Kidney (tissue), 14 donors: ENCODE measurements around the gene NEDD8. TPM values are rescaled to one million over a fixed set of nuclear protein-coding genes. Genes with fewer than 3 reads are reported as not detected.
"Not testable (repeated sequence)": the region's sequence is repeated elsewhere in the genome, so short reads cannot be mapped to it uniquely, and the experiment has no call there.

Experiments
- DNase-seq, 5 donors: peaks; one replicate each; pipeline ENCODE4 v3.0.0-alpha.2; 2013 to 2020
- FAIRE-seq: peaks from 2 replicates; lab custom pipeline; 2012; peaks lifted over from hg19 to GRCh38; lab: Jason Lieb, UNC
- H3K27ac ChIP-seq, 2 donors: one replicate each; pipeline ENCODE4 v1.7.0; 2013; ENCODE audit warnings: low read depth in 2 of 2, low read length in 2 of 2, inconsistent platforms in 1 of 2
- H3K27me3 ChIP-seq: one replicate; pipeline ENCODE4 v1.7.1; 2013; ENCODE audit warnings: low read length, inconsistent platforms; ENCODE audit not compliant: control insufficient read depth, insufficient read depth
- H3K36me3 ChIP-seq, 3 donors: one replicate each; pipeline versions ENCODE4 v1.7.0 to v1.7.1; 2013; ENCODE audit warnings: low read length in 3 of 3, control low read depth in 1 of 3, inconsistent platforms in 1 of 3; ENCODE audit not compliant: insufficient read depth in 3 of 3, control insufficient read depth in 2 of 3
- H3K4me1 ChIP-seq, 3 donors: one replicate each; pipeline versions ENCODE4 v1.7.0 to v1.7.1; 2013; ENCODE audit warnings: low read length in 3 of 3, inconsistent platforms in 1 of 3, low read depth in 1 of 3; ENCODE audit not compliant: control insufficient read depth in 2 of 3, insufficient read depth in 2 of 3
- H3K4me3 ChIP-seq, 3 donors: one replicate each; pipeline versions ENCODE4 v1.7.0 to v1.8.1; 2013; ENCODE audit warnings: low read length in 3 of 3, control low read depth in 1 of 3, inconsistent platforms in 1 of 3
- H3K9ac ChIP-seq, 3 donors: one replicate each; pipeline versions ENCODE4 v1.7.0 to v1.7.1; 2013; ENCODE audit warnings: low read length in 3 of 3, control low read depth in 1 of 3, inconsistent platforms in 1 of 3
- H3K9me3 ChIP-seq, 3 donors: one replicate each; pipeline versions ENCODE4 v1.7.0 to v1.7.1; 2013; ENCODE audit warnings: low read length in 3 of 3, control low read depth in 1 of 3, inconsistent platforms in 1 of 3; ENCODE audit not compliant: control insufficient read depth in 2 of 3, insufficient read depth in 1 of 3
- intact Hi-C: fragments of 100-400 bp; cut with DNase I; formaldehyde crosslinking; loops from one replicate; pipeline ENCODE4 v1.11.1; 2022
- polyA plus RNA-seq: library from polyadenylated mRNA; stranded (reverse); fragments of 350-450 nt; fragmentation: Illumina TruSeq; extraction: RNeasy Lipid Tissue Mini Kit (QIAGEN cat#74804); gene quantifications from one replicate; pipeline ENCODE4 v1.2.3, GENCODE V29; 2014; ENCODE audit warnings: low read depth, low replicate concordance; ENCODE audit not compliant: insufficient read depth
- total RNA-seq: library from RNA; stranded (reverse); fragmentation: NEBNext Ultra II Directional; extraction: Animal tissue kit (Norgen Biotek cat#: 25700); gene quantifications from one replicate; pipeline ENCODE4 v1.2.1, GENCODE V29; 2021
- TF ChIP-seq, protein P1 (sequence below): IDR thresholded peaks from 3 replicates; pipeline ENCODE4 v1.5.1; 2012; ENCODE audit warnings: mild to moderate bottlenecking, moderate library complexity, borderline replicate concordance; ENCODE audit not compliant: insufficient read depth; ENCODE audit errors: extremely low read depth
- donor health status: control.
- donor health status: control.
- donor health status: control.
- donor health status: control.
- donor health status: control.
- donor health status: DM: yes; HTN: yes; CAD: no.
- donor health status: Normal renal cell carcinoma (clear cell type).

The NEDD8 gene
- total and polyA plus RNA-seq, 2 donors from 2014 or later: 145 to 439 TPM

DNA sequence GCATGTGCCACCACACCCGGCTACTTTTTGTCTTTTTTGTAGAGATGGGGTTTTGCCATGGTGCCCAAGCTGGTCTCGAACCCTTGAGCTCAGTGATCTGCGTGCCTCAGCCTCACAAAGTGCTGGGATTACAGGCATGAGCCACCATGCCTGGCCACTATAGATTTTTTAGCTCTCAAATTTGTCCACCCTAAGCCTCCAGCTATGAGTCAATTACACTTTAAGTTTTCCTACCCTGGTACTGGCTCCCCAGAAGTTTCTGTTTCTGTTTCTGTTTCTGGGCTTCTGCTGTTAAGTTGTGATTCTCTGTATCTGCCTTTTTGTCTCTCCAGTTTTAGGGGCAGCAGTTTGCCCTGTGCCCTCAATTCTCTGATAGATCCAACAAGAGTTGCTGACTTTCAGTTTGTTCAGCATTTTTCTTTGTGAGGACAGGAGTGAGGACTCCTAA is 14.6 kb upstream of the NEDD8 start:
- no peak overlapping the region for H3K9ac ChIP-seq
- H3K4me3 ChIP-seq: no peak overlapping the region
- intact Hi-C loops: no loop called here
- no peaks in the 10 kb centered on the region for H3K36me3 ChIP-seq
- no peaks in the 10 kb centered on the region for H3K9me3 ChIP-seq
- peaks cover 0 to 7% (median 4%) of the 10 kb centered on the region in 3 donors for H3K4me1 ChIP-seq
- FAIRE-seq (no peak), DNase-seq (peak in 1 of 5 donors; percentile 9)
- H3K27ac ChIP-seq: no peak overlapping the region
- TF ChIP-seq, protein P1, sequence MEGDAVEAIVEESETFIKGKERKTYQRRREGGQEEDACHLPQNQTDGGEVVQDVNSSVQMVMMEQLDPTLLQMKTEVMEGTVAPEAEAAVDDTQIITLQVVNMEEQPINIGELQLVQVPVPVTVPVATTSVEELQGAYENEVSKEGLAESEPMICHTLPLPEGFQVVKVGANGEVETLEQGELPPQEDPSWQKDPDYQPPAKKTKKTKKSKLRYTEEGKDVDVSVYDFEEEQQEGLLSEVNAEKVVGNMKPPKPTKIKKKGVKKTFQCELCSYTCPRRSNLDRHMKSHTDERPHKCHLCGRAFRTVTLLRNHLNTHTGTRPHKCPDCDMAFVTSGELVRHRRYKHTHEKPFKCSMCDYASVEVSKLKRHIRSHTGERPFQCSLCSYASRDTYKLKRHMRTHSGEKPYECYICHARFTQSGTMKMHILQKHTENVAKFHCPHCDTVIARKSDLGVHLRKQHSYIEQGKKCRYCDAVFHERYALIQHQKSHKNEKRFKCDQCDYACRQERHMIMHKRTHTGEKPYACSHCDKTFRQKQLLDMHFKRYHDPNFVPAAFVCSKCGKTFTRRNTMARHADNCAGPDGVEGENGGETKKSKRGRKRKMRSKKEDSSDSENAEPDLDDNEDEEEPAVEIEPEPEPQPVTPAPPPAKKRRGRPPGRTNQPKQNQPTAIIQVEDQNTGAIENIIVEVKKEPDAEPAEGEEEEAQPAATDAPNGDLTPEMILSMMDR: no peak
- no peaks in the 10 kb centered on the region for H3K27me3 ChIP-seq

DNA sequence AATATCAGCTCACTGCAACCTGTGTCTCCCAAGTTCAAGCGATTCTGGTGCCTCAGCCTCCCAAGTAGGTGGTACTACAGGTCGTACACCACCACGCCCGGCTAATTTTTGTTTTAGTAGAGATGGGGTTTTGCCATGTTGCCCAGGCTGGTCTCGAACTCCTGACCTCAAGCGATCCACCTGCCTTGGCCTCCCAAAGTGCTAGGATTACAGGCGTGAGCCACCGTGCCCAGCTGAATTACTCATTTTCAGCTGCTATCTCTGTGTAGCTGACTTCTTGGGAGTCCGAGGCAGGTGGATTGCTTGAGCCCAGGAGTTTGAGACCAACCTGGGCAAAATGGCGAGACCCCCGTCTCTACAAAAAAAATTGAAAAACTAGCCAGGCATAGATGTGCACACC is 13.2 kb upstream of the NEDD8 start:
- FAIRE-seq, intact Hi-C loops, H3K4me3 ChIP-seq, H3K9ac ChIP-seq, H3K9me3 ChIP-seq, H3K27me3 ChIP-seq, H3K27ac ChIP-seq, H3K36me3 ChIP-seq: not testable (repeated sequence)
- peak in 1 of 5 donors; percentile 19 for DNase-seq
- H3K4me1 ChIP-seq: peaks cover 0 to 19% (median 11%) of the 10 kb centered on the region in 3 donors

DNA sequence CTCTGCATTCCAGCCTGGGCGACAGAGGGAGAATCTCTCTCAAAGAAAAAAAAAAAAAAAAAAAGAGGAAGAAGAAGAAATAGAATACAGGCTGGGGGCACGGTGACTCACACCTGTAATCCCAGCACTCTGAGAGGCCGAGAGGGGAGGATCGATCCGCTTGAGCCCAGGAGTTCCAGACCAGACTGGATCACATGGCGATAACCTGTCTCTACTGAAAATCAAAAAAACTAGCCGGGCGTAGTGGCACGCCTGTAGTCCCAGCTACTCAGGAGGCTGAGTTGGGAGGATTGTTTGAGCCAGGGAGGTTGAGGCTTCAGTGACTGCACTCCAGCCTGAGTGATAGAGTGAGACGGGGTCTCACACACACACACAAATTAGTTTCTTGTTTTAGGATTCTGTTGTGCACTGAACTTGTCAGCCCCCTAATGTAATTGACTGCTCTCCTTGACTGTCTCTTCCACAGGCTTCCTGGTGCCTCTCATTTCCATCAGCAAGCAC is 11.2 kb upstream of the NEDD8 start:
- Histone ChIP-seq H3K27ac (peak overlapping the region; percentile 100), H3K27me3 (no peaks in the 10 kb centered on the region), H3K9ac (peak overlapping the region in 2 of 3 donors; percentile 45 to 94), H3K4me3 (peak overlapping the region; percentile 20 to 91 (median 76)), H3K9me3 (no peaks in the 10 kb centered on the region), H3K4me1 (peaks cover 0 to 27% (median 19%) of the 10 kb centered on the region in 3 donors), H3K36me3 (peaks cover 0 to 26% (median 22%) of the 10 kb centered on the region in 3 donors)
- DNase-seq: peak in 1 of 5 donors; percentile 70
- intact Hi-C loops: no loop called here
- TF ChIP-seq, protein P1: no peak
- FAIRE-seq: no peak

DNA sequence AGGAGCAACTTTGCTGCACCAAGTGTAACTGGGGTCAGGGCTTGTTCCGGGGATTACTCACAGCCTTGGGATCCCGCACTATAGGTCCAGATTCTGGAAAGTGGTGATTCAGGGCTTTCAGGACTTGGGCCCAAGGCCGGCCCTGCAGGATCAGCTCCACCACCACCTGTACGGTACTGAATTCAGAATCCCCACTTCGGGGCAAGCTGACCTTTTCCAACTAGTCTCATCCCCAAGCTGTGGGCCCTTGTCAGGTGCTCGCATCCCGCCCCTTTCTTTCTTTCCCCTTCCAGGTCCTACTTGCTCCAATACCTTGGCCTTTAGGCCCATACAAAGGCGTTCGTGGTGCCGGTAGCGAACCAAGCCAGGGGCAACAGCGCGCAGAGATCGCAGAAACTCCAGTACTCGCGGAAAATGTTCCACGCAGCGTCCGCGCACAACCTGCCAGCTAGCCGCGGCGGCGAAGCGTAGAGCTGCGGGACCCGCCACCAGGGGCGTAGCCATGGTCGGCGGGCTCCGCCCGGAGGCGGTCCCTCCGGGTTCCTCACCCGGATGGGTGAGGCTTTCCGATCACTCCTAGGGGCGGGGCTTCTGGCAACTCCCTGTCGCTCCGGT is 9.8 kb upstream of the NEDD8 start:
- peaks cover 0 to 36% (median 32%) of the 10 kb centered on the region in 3 donors for H3K36me3 ChIP-seq
- TF ChIP-seq, protein P1: peak; percentile 69
- H3K4me3 ChIP-seq: peak overlapping the region; percentile 76 to 91 (median 88)
- DNase-seq (peak in 3 of 5 donors; percentile 97 to 98 (median 97)), FAIRE-seq (no peak)
- peaks cover 0 to 27% (median 19%) of the 10 kb centered on the region in 3 donors for H3K4me1 ChIP-seq
- H3K27ac ChIP-seq: peak overlapping the region; percentile 100
- no peaks in the 10 kb centered on the region for H3K27me3 ChIP-seq
- H3K9ac ChIP-seq: peak overlapping the region; percentile 82 to 96 (median 94)
- intact Hi-C loops: no loop called here
- no peaks in the 10 kb centered on the region for H3K9me3 ChIP-seq
